ENCODE results near the gene UBE2F. TPM values are rescaled to one million over a fixed set of nuclear protein-coding genes. Genes with fewer than 3 reads are reported as not detected.

Gene UBE2F
- total RNA-seq, 1 experiment from 2014 or later = 51.2 TPM

- Histone ChIP-seq H3K4me1 (ENCODE audit: insufficient read depth, low read length, poor library complexity, severe bottlenecking) (peaks cover 10% of the 10 kb centered on the region), H3K9me3 (ENCODE audit: low read depth, low read length, poor library complexity, severe bottlenecking) (no peaks in the 10 kb centered on the region), H3K27ac (ENCODE audit: low read depth, low read length, poor library complexity, severe bottlenecking) (no peak overlapping the region), H3K27me3 (replicated peaks; ENCODE audit: insufficient read depth, low read depth, low read length, poor library complexity) (no peaks in the 10 kb centered on the region), H3K4me3 (ENCODE audit: low read depth, low read length, poor library complexity, severe bottlenecking) (no peak overlapping the region), H3K36me3 (ENCODE audit: insufficient read depth, low read length, poor library complexity, severe bottlenecking) (peaks cover 63% of the 10 kb centered on the region)
- intact Hi-C loops (cut with micrococcal nuclease; ENCODE audit: unreplicated experiment) = no loop called here
- DNase-seq (ENCODE audit: low spot score) = no peak
- TF ChIP-seq, protein P1, sequence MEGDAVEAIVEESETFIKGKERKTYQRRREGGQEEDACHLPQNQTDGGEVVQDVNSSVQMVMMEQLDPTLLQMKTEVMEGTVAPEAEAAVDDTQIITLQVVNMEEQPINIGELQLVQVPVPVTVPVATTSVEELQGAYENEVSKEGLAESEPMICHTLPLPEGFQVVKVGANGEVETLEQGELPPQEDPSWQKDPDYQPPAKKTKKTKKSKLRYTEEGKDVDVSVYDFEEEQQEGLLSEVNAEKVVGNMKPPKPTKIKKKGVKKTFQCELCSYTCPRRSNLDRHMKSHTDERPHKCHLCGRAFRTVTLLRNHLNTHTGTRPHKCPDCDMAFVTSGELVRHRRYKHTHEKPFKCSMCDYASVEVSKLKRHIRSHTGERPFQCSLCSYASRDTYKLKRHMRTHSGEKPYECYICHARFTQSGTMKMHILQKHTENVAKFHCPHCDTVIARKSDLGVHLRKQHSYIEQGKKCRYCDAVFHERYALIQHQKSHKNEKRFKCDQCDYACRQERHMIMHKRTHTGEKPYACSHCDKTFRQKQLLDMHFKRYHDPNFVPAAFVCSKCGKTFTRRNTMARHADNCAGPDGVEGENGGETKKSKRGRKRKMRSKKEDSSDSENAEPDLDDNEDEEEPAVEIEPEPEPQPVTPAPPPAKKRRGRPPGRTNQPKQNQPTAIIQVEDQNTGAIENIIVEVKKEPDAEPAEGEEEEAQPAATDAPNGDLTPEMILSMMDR (conservative IDR thresholded peaks at IDR 0.05; ENCODE audit: low read depth, low read length) = no peak
- TF ChIP-seq EZH2 (IDR thresholded peaks at IDR 0.05; ENCODE audit: borderline replicate concordance, low read depth, low read length, poor library complexity, severe bottlenecking) = no peak
- POLR2A ChIA-PET (ENCODE audit: low non-redundant PET) = no interaction called here
- CTCF ChIA-PET = no interaction called here
- no TSS peak for BruUV-seq (replicated peaks)
These were observed 113.7 kb downstream of the UBE2F start for GRCh38 chr2:238080518-238080917.

DNA sequence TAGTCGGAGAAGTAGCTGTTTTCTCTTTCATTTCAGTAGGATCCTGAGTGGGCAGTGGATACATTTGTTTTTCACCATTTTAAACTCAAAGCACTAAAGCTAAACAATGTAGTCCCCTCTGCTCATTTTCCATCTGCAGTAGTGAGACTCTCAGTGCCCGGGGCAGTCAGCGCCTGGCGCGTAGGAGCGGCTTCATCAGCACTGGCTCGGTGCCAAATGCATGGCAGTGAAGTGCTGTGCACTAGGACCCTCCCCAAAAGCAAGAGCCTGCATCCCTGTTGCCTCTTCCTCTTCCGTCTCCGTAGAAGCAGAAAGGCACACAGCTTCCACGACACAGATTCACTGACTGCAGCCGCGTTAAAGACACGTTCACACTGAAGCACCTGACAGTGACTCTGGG is 114.3 kb downstream of the UBE2F start:
- peaks cover 10% of the 10 kb centered on the region for H3K4me1 ChIP-seq (ENCODE audit: insufficient read depth, low read length, poor library complexity, severe bottlenecking)
- TF ChIP-seq, protein P1 (conservative IDR thresholded peaks at IDR 0.05; ENCODE audit: low read depth, low read length) = no peak
- TF ChIP-seq EZH2 (IDR thresholded peaks at IDR 0.05; ENCODE audit: borderline replicate concordance, low read depth, low read length, poor library complexity, severe bottlenecking) = no peak
- no peak for DNase-seq (ENCODE audit: low spot score)
- peak overlapping the region; percentile 30 for H3K27ac ChIP-seq (ENCODE audit: low read depth, low read length, poor library complexity, severe bottlenecking)
- intact Hi-C loops (cut with micrococcal nuclease; ENCODE audit: unreplicated experiment) = no loop called here
- ChIA-PET CTCF (no interaction called here), POLR2A (ENCODE audit: low non-redundant PET) (no interaction called here)
- H3K36me3 ChIP-seq (ENCODE audit: insufficient read depth, low read length, poor library complexity, severe bottlenecking) = peaks cover 60% of the 10 kb centered on the region
- no peak overlapping the region for H3K4me3 ChIP-seq (ENCODE audit: low read depth, low read length, poor library complexity, severe bottlenecking)
- no peaks in the 10 kb centered on the region for H3K27me3 ChIP-seq (replicated peaks; ENCODE audit: insufficient read depth, low read depth, low read length, poor library complexity)
- no TSS peak for BruUV-seq (replicated peaks)
- H3K9me3 ChIP-seq (ENCODE audit: low read depth, low read length, poor library complexity, severe bottlenecking) = no peaks in the 10 kb centered on the region

GRCh38 chr2:238081561-238081960 is 114.7 kb downstream of the UBE2F start:
- no peak for TF ChIP-seq EZH2 (IDR thresholded peaks at IDR 0.05; ENCODE audit: borderline replicate concordance, low read depth, low read length, poor library complexity, severe bottlenecking)
- TF ChIP-seq, protein P1 (conservative IDR thresholded peaks at IDR 0.05; ENCODE audit: low read depth, low read length) = no peak
- H3K4me1 ChIP-seq (ENCODE audit: insufficient read depth, low read length, poor library complexity, severe bottlenecking) = peaks cover 10% of the 10 kb centered on the region
- intact Hi-C loops (cut with micrococcal nuclease; ENCODE audit: unreplicated experiment) = no loop called here
- no TSS peak for BruUV-seq (replicated peaks)
- H3K4me3 ChIP-seq (ENCODE audit: low read depth, low read length, poor library complexity, severe bottlenecking) = no peak overlapping the region
- H3K36me3 ChIP-seq (ENCODE audit: insufficient read depth, low read length, poor library complexity, severe bottlenecking) = peaks cover 56% of the 10 kb centered on the region
- H3K27ac ChIP-seq (ENCODE audit: low read depth, low read length, poor library complexity, severe bottlenecking) = peak overlapping the region; percentile 30
- no peaks in the 10 kb centered on the region for H3K9me3 ChIP-seq (ENCODE audit: low read depth, low read length, poor library complexity, severe bottlenecking)
- no peaks in the 10 kb centered on the region for H3K27me3 ChIP-seq (replicated peaks; ENCODE audit: insufficient read depth, low read depth, low read length, poor library complexity)
- ChIA-PET CTCF (no interaction called here), POLR2A (ENCODE audit: low non-redundant PET) (no interaction called here)
- DNase-seq (ENCODE audit: low spot score) = no peak

Data from A673 (cell line).